ENCODE measurements around the gene SCN3A.

Gene SCN3A

DNA sequence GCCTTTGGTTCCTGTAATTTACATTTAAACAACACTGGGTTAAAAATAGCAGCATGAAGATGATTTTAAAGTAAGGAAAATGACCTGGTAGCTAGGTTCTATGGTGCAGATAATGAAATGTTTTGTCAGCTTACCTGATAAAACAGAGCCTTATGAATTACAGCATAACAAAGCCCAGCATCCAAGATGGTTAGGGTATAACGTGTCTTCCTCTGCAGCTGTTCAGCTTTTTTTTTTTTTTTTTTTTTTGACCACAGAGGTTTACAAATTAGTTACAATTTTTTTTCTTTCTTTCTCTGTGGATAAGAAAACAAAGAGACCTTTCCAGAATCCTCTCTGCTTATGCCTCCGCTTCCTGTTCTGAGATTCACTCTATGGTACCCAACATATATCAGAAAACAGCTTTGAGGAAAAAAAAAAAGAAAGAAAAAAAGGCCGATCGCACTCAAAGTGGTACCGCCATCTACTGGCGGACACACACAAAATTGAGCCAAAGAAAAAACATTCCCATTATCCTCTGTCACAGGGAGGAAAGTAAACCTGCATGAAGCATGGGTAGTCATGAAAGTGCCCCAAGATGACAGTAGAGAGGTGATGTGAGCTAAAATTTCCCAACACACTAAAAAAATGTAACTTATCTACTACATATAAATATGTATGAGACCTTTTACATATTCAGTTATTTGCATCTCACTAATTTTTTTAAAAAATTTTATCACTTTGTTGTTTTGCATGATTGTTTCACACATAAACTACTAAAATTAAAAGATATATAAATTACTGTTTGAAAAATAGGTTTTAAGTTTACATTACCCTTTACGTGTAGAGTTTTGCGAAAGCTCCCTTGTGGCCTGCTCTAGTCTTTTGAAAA, at the start of gene SCN3A:
SCN3A (minus strand) TSS at position 362 of the 871 bp plus-strand sequence. CDS start 27,656 bp downstream, outside the sequence.
- peak in 1 of 2 donors; percentile 6 for DNase-seq

DNA sequence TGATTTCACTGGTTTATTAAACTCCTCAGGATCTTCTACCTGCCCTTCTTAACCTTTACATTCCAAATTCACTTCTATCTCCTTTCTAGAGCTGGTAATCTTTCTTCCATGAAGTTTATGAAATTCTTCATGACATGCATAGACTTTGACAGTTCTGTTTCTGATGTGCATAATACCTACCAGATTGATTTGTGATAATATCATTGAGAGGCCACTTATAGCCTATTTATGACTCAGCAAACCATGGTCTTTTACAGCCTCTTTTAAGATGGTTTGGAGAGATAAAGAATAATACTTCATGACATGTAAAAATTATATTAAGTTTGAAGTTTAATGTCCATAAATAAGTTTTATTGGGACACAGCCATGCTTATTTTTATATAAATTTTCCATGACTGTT, 49.3 kb upstream of the SCN3A start:
- no peak for DNase-seq

DNA sequence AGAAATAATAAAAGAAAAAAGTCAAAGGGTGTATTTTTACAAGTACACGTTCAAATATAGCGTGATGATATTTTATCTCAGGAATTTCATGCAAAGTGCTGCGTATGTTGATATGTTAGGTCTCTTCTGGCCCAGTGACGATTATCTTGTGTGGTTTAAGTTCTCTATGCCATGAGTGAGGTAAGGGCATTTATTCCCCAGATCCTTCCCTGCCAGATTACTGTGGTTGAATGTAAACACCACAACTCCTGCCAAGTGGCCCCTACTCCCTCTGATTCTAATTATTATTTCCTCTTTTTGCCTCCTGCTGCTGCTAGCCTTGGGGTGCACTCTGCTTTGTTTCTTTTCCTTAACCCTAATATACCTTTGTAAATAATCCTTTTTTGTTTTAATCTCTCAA, 47.5 kb upstream of the SCN3A start:
- no peak for DNase-seq

DNA sequence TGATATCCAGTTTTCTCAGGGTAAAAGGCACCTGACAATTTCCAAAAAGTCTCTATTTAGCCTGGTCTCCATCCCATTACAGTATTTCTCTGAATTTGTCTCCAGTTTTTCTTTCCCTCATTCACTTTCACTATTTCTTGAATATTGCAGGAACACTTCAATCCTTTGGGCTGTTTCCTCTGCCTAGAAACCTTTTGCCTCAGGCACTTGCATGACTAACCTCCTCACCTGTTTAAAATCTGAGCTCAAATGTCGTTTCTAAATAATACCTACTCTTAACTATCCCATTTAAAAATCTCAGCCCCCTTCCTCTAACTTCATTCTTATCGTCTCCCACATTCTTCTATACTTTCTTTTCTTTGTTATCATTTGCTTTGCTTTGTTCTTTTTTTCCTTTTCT, 44.4 kb upstream of the SCN3A start:
- no peak for DNase-seq

DNA sequence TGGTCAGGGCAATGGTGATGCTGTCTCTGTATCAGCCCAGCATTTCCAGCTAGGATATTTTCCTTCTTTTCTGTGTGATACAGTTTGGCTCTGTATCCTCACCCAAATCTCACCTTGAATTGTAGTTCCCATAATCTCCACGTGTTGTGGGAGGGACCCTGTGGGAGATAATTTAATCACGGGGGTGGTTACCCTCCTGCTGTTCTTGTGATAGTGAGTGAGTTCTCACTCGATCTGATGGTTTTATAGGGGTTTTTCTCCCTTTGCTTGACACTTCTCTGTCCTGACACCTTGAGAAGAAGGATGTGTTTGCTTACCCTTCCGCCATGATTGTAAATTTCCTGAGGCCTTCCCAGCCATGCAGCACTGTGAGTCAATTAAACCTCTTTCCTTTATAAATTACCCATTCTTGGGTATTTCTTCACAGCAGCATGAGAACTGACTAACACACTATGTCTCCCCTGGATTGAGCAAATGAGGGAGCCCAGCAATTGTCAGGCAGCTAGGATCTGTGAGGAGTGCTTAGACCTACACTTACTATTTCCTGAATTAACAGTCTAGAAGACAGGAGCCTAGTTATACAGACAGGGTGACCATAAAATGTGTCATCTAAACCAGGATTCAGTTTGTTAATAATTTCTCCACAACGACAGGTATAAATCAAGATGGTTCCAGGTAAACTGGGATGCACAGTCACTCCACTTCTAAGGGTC, 41.4 kb upstream of the SCN3A start:
- DNase-seq = no peak

DNA sequence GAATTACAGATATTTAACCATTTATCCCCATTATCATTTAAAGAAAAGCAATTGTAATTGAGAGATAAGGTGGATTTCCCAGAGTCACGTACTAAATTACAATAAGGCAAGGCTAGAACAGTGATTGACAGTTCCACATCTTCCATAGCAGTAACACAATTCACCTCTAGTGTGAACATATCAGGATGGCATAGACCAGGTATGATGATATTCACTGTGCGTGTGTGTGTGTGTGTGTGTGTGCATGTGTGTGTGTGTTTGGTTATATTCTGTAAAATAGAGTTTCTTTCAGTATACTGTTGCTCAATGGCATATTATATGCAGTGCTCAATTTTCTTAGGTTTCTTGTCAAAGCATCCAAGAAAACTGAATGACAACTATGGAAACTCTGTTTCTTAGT, 37.1 kb upstream of the SCN3A start:
- DNase-seq = no peak

DNA sequence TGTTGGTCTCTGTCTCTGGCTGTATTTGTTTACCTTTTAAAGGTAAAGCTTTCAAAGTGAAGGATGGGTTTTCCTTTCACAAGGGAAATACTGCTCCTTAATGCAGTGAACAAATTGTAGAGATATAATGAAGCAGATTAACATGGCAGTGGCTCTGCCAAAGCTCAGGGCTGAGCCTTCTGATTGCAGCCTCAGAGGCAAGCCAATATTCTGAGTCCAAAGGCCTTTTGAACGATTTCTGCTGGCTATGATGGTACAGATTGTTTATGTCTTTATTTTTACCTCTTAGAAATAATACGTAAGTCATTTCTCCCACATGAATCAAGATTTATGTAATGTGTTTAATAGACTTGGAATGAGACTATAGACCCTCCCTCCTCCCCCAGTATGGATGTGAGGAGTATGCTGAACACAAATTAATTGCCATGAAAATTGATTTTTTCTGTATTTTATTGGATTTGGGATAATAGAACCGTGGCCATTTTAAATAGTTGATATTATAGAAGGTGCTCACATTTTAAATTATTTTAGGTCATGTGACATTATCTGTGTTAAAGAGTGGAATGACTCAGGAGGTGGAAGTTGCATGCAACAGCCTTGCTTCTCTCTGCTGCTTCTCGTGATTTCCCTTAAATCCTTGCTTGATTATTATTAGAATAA, 36.1 kb upstream of the SCN3A start:
- DNase-seq = no peak

DNA sequence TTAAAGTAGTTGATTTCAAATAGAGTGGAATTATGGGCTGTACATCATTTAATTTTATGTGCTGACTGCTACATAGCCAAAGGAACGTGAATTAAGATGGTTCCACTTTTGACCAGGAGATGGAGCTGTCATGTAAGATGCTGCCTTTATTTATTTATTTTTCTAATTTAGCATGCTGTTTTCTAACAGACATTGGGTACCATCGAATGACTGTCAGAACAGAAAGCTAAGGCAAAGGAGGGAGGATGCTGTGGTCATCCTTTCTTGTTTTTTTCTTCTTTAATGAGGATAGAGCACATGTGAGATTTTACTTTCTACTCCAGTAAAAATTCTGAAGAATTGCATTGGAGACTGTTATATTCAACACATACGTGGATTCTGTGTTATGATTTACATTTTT, 35.4 kb upstream of the SCN3A start, which contains the start of gene SCN2A:
SCN2A (plus strand) TSS at position 185 of the 400 bp plus-strand sequence. CDS start 56,410 bp downstream, outside the sequence.
- no peak for DNase-seq

DNA sequence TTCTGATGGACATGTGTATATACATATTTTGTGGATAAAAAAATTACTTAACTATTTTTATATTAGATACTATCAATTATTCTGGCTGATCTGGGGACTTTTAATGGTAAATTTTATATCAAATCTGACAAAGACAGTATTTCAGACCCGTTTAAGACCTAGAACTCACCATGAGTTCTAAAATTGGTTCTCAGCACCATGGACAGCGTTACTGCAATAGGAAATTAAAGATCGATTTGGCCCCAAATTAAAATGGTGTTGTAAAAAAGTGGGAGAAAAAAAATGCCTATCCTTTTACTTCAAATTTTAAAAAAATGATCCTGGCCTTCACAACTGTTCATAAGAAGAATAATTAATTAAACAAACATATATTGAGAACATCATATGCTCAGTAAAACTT, 34.4 kb upstream of the SCN3A start:
- no peak for DNase-seq

DNA sequence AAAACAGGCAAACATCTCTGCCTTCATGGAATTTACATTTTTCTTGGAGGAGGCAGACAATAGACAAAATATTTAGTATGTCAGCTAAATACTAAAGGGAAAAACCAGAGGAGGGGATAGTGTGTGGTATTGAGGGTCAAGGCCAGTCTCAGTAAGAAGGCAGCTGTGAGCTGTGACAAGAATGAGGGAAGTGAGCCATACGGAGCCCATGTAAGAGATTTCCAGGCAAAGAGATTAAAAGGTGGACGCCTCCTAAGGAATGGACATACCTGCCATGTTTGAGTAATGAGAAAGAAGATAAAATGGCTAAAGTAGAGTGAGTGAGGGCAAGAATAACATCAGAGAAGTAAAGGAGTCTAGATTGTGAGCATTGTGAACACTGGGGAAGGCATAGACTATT, 33.2 kb upstream of the SCN3A start:
- no peak for DNase-seq

DNA sequence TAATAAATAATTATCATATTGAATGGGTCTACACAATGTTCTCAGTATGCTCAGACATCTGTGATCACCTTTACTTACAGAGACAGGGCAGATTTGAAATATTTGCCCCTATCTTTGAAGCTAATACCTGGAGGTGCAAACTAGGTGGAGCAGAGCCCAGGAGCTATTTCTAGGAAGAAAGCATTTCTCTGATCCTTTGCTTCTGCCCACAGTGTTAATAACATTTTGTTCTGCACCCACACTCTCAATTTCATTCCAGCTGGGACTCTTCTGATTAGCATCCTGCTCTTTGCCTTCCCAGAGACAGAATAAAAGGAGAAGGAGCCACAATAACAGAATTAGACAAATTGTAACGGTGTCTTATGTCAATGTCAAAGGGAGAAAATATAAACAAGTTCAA, 23.7 kb upstream of the SCN3A start:
- DNase-seq = no peak

DNA sequence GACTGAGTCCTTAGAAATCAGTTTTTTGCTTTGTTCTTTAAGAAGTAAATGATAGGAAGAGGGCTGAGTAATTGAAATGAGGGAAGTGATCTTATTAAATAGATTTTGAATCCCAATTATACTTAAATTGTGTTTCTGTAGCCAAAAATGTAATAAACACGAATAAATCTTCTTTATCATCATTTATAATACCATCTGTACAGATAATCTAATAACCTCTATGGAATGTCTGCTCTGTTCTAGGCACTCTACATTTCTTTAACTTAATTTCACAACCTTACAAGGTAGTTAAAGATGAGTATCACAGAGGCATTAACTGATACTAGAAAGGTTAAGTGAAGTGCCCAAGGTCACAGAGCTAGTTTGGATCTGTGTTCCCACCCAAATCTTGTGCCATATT, 21.1 kb upstream of the SCN3A start:
- DNase-seq = no peak

DNA sequence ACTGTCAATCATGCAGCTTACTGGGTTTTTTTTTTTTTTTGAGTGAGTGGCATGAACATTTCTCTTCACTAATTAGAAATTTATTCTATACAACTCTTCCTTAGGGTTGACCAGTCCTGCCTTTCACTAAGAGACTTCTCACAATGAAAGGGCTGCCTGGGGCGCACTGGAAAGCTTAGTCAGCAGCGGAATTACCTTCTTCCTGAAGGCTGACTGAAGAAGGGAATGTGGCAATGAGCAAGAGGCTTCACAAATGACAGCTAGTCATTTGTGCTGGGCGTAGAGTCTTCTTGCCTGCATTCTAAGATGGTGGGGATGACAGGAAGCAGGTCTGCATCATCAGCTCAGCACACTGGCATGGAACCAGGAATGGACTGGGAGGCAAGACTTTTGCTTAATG, 15.6 kb upstream of the SCN3A start:
- no peak for DNase-seq

DNA sequence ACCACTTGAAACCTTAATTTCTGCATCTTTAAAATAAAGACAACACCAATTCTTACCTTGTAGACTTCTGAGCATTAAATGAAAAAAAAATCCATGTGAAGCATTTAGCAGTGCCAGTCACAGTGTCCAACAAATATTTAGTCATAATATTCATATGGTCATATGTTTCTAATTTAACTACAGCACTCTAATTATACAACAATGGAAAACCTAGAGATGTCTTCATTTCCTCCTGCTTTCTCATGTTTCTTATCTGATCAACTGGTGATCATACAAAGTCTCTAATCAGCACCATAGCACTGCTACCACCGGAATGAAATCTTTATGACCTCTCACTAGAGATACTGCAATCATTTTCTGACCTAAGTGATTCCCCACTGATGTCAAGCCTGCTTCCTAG, 10.2 kb upstream of the SCN3A start:
- no peak for DNase-seq

DNA sequence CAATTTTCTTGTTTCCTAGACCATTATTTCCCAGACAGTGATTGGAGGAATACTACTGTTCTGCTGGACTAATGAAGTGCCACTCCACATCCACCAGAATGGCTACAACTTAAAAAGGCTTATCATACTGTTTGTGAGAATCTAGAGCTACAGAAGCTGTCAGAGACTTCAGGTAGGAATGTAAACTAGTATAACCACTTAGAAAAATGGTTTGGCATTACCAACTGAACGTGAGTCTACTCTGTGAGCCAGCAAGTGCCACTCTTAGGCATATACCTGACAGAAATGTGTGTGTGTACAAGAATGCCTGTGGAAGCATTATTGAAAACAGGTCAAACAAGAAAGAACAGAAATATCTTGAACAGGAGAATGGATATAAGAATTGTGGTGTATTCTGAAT, 4.2 kb upstream of the SCN3A start:
- DNase-seq = no peak

DNA sequence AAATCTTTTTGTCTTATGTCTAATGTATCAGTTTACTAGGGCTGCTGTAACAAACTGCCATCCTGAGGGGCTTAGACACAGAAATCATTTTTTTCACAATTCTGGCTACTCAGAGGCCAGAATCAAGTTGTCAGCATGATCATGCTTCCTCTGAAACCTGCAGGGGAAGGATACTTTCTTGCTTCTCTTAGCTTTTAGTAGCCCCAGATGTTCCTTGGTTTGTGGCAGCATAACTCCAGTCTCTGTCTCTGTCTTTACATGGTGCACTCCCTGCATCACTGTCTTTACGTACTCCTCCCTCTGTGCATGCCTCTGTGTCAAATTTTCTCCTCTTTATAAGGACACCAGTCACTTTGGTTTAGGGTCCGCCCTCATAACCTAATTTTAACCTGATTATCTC, 2.0 kb upstream of the SCN3A start:
- no peak for DNase-seq

DNA sequence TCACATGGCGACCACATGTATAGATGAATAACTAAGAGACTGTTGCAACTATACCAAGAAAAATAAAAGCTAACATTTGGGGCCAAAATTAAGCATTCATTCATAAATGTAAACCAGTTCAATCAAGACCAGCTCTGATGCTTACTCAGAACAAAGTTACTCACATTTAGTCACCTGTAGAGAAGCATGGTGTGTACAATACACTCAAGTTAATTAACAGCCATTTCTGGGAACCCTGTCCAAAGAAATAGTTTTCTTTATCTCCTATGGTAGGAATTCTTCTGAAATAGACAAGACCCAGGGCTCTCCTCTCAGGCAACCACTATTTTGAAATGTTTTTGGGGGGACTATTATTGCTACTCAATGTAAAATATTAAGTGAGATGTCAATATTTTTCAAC, 1.6 kb downstream of the SCN3A start:
- DNase-seq = no peak

DNA sequence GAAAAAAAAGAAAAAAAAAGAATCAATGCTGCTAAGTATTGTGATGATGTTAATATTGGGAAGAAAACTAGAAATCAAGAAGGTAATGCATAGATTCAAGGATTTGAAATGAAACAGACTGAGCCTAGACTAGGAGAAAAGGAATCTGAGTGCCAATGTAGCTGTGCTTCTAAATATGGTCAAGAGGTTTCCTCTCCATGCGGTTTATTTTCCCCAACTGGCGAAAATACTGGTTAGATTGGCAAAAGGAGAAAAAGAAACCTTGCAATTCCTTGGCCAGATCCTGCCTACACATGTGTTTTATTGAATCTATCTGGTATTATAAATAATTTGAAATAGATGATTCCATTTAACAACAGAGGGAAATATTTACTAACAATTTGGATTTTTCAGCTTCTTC, 5.7 kb downstream of the SCN3A start:
- no peak for DNase-seq

DNA sequence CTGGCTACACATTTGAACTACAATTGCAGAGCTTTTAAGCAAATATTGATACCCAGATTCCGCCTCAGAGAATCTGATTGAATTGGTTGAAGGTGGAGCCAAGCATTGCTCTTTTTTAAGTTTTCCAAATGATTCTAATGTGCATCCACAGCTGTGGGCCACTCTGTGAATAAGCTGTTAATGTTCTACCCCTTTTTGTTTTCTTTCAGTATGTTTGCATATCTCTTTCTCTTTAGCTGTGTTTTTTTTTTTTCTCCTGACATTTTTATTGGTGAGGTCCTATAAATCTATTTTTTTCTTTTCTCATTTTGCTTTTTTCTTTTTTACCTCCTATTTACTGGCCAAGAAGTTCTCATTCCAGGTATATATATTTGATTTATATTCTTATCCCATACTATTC, 6.5 kb downstream of the SCN3A start:
- no peak for DNase-seq

DNA sequence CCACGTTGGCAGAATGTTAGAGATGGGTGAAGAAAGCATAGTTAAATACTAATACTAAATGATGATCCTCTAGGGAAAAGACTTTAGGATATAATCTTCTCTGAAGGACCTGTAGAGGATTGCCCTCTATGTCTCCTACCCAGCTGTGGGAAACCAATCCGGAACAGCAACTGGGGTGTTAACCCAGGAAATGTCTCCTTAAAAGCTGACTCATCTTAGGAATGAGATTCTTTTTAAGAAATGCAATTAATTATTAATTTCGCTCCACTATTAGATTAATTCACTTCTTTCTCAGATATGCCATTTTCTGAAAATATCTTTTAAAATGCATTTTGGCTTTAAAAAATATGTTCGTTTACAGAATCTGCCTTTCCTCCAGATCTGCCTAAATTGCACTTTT, 7.4 kb downstream of the SCN3A start:
- DNase-seq = no peak

DNA sequence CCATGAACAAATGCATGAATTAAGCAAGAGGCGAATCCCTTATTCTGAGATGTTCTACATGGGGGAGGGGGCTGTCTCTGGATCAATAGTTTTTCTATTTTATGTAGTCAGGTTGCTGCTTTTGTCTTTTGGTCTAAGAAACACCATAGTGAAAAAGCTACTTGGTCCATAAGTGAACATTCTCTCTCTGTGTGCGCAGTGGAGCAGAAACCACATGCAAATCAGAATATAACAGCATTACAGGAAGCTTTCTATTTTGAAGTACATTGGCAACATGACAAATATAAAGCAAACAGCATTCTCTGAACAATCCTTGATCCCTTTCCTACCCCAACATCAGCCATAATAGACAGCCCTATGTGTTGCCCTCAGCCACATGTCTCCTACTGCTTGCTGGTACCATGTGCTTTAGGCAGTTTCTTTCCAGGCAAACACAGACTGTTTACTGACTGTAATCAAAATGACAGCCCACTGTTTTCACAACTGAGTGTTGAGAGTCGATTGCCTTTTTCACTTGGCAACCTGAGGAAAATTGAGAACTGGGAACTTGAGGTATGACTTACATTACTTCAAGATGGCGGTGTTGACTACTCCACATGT, 10.6 kb downstream of the SCN3A start:
- no peak for DNase-seq

DNA sequence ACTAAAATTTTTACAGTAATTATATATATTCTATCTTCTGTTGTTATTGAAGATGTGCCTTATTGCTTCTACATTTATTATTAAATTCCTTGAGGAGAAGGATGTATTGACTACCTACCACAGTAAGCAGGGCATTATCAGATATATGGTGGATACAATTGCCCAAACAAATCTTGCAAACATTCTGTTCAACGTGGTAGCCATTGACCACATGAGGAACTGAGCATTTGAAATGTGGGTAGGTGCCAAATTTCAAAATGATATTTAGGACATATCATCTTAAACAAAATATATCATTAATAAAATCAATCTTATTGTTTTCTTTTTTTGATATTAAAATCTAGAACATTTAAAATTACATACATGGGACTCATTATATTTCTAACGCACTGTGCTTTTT, 11.1 kb downstream of the SCN3A start:
- DNase-seq = no peak

DNA sequence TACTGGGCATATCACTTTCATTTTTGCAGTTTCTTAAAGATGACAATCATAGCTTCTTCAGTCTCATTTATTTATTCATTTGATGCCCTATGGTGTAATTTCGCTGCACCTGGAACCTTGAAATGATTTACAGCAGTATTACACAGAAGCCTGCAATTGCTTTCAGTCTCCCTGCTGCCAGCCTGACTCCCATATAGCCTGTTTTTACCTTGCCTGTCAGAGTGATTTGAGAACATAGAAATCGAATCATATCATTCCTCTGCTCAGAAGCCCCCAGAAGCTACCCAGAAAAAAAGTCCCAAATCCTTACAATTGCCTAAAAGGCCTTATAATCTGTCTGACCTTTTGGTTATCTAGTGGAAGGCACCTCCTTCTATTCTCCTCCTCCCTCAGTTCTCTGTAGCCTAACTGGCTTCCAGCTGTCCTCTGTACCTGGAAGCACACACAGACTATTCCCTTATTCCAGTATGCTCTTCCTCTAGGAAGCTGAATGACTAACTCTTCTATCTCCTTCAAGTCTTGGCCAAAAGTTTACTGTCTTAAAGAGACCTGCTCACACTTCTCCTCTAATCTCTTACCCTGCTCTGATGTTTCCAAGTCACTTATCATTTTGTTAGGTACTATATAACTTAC, 12.6 kb downstream of the SCN3A start:
- DNase-seq = no peak
